DOHH2 (cell line): ENCODE data around the gene SLC39A11.

Source experiments
- H3F3A ChIP-seq: fragments of 200-600 bp; sonication (generic), shearing (Covaris generic); 2 replicates; pipeline ENCODE4 v1.6.0; 2016; ENCODE audit warnings: antibody characterized with exemption, mild to moderate bottlenecking; ENCODE audit not compliant: control insufficient read depth, insufficient read depth
- H3K27ac ChIP-seq: fragments of 200-600 bp; sonication (generic); 2 replicates; pipeline ENCODE4 v1.5.1; 2014; ENCODE audit warnings: low read depth, mild to moderate bottlenecking, low read length, moderate library complexity
- H3K27me3 ChIP-seq: fragments of 200-600 bp; sonication (generic); 2 replicates; pipeline ENCODE4 v1.6.1; 2014; ENCODE audit warnings: mild to moderate bottlenecking, low read length, mixed read lengths; ENCODE audit not compliant: control insufficient read depth
- H3K36me3 ChIP-seq: fragments of 200-600 bp; sonication (generic); 2 replicates; pipeline ENCODE4 v1.6.1; 2014; ENCODE audit warnings: mild to moderate bottlenecking, low read length, moderate library complexity, mixed read lengths; ENCODE audit not compliant: control insufficient read depth
- H3K4me1 ChIP-seq: fragments of 200-600 bp; sonication (generic); 2 replicates; pipeline ENCODE4 v1.6.1; 2014; ENCODE audit warnings: mild to moderate bottlenecking, low read length, mixed read lengths; ENCODE audit not compliant: control insufficient read depth
- H3K4me2 ChIP-seq: fragments of 200-600 bp; sonication (generic); 2 replicates; pipeline ENCODE4 v1.6.0; 2014; ENCODE audit warnings: mild to moderate bottlenecking, low read length, moderate library complexity
- H3K4me3 ChIP-seq: fragments of 200-600 bp; sonication (generic); 2 replicates; pipeline ENCODE4 v1.5.1; 2014; ENCODE audit warnings: mild to moderate bottlenecking, low read length, mixed read lengths
- H3K79me2 ChIP-seq: fragments of 200-600 bp; sonication (generic); 2 replicates; pipeline ENCODE4 v1.6.1; 2014; ENCODE audit warnings: mild to moderate bottlenecking, low read length, mixed read lengths; ENCODE audit not compliant: control insufficient read depth
- H3K9me2 ChIP-seq: fragments of 200-600 bp; sonication (generic); replicated peaks from 2 replicates; pipeline ENCODE4 v1.6.1; 2014; ENCODE audit warnings: mild to moderate bottlenecking, low read length, mixed read lengths; ENCODE audit not compliant: control insufficient read depth
- H3K9me3 ChIP-seq: fragments of 200-600 bp; sonication (generic); 2 replicates; pipeline ENCODE4 v1.6.1; 2014; ENCODE audit warnings: antibody characterized with exemption, low read length, mixed read lengths; ENCODE audit not compliant: control insufficient read depth, insufficient read depth
- H4K20me1 ChIP-seq: fragments of 200-600 bp; sonication (generic); 2 replicates; pipeline ENCODE4 v1.6.0; 2014; ENCODE audit warnings: low read depth, mild to moderate bottlenecking, antibody characterized with exemption, low read length, moderate library complexity; ENCODE audit not compliant: control insufficient read depth, insufficient read depth
- CTCF ChIP-seq: fragments of 200-600 bp; sonication (generic); IDR thresholded peaks from one replicate; pipeline ENCODE4 v1.5.1; 2014; ENCODE audit warnings: antibody characterized with exemption, mild to moderate bottlenecking, low read depth, low read length; ENCODE audit not compliant: poor library complexity, severe bottlenecking
- EZH2phosphoT487 ChIP-seq: fragments of 200-600 bp; sonication (generic); IDR thresholded peaks from 2 replicates; pipeline ENCODE4 v1.6.1; 2017; ENCODE audit warnings: borderline replicate concordance, mild to moderate bottlenecking, antibody characterized with exemption, low read length, moderate library complexity, mixed read lengths

SLC39A11 gene

GRCh38 chr17:72702136-72702735 lies 390.3 kb downstream of the SLC39A11 start:
- H3K27ac ChIP-seq, result no peak overlapping the region
- no peaks in the 10 kb centered on the region for H3K9me3 ChIP-seq
- no peaks in the 10 kb centered on the region for H3F3A ChIP-seq
- no peaks in the 10 kb centered on the region for H3K9me2 ChIP-seq
- no peaks in the 10 kb centered on the region for H4K20me1 ChIP-seq
- no peaks in the 10 kb centered on the region for H3K4me1 ChIP-seq
- H3K4me3 ChIP-seq, result no peak overlapping the region
- no peaks in the 10 kb centered on the region for H3K36me3 ChIP-seq
- no peaks in the 10 kb centered on the region for H3K27me3 ChIP-seq
- no peak overlapping the region for H3K4me2 ChIP-seq
- no peaks in the 10 kb centered on the region for H3K79me2 ChIP-seq
- TF ChIP-seq CTCF (no peak), EZH2phosphoT487 (no peak)

GRCh38 chr17:72700226-72700625 lies 392.3 kb downstream of the SLC39A11 start:
- H3K4me3 ChIP-seq, result no peak overlapping the region
- no peaks in the 10 kb centered on the region for H3F3A ChIP-seq
- H3K9me2 ChIP-seq, result no peaks in the 10 kb centered on the region
- H3K9me3 ChIP-seq, result no peaks in the 10 kb centered on the region
- H3K4me2 ChIP-seq, result no peak overlapping the region
- no peaks in the 10 kb centered on the region for H3K36me3 ChIP-seq
- TF ChIP-seq EZH2phosphoT487, result no peak
- TF ChIP-seq CTCF, result no peak
- H4K20me1 ChIP-seq, result no peaks in the 10 kb centered on the region
- no peak overlapping the region for H3K27ac ChIP-seq
- H3K79me2 ChIP-seq, result no peaks in the 10 kb centered on the region
- H3K4me1 ChIP-seq, result no peaks in the 10 kb centered on the region
- H3K27me3 ChIP-seq, result no peaks in the 10 kb centered on the region

- Histone ChIP-seq H3K27ac (no peak overlapping the region), H3F3A (no peaks in the 10 kb centered on the region), H3K27me3 (no peaks in the 10 kb centered on the region), H3K36me3 (no peaks in the 10 kb centered on the region), H3K9me2 (no peaks in the 10 kb centered on the region), H3K4me1 (no peaks in the 10 kb centered on the region), H3K4me3 (no peak overlapping the region), H3K79me2 (no peaks in the 10 kb centered on the region), H4K20me1 (no peaks in the 10 kb centered on the region), H3K9me3 (no peaks in the 10 kb centered on the region), H3K4me2 (no peak overlapping the region)
- TF ChIP-seq CTCF (no peak), EZH2phosphoT487 (no peak)
Observed at GRCh38 chr17:72699545-72699944, 392.9 kb downstream of the SLC39A11 start.
